GM19240 (cell line): ENCODE data around the gene RNF212.
"Not testable (repeated sequence)": the region's sequence is repeated elsewhere in the genome, so short reads cannot be mapped to it uniquely, and the experiment has no call there.

Experiments used
- DNase-seq: peaks from one replicate; pipeline ENCODE4 v3.0.0; 2011; ENCODE audit warnings: low spot score; ENCODE audit not compliant: insufficient read length

Gene RNF212, protein sequence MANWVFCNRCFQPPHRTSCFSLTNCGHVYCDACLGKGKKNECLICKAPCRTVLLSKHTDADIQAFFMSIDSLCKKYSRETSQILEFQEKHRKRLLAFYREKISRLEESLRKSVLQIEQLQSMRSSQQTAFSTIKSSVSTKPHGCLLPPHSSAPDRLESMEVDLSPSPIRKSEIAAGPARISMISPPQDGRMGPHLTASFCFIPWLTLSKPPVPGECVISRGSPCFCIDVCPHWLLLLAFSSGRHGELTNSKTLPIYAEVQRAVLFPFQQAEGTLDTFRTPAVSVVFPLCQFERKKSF

GRCh38 chr4:1113311-1114009, at the start of gene RNF212:
Gene RNF212 (minus strand): TSS chr4:1113564. CDS start chr4:1113464, 100 bp downstream.
- DNase-seq: no peak

- no peak for DNase-seq
These were observed 47.0 kb upstream of the RNF212 start for GRCh38 chr4:1160351-1160750.

GRCh38 chr4:1156069-1156468, 42.7 kb upstream of the RNF212 start:
- no peak for DNase-seq

DNA sequence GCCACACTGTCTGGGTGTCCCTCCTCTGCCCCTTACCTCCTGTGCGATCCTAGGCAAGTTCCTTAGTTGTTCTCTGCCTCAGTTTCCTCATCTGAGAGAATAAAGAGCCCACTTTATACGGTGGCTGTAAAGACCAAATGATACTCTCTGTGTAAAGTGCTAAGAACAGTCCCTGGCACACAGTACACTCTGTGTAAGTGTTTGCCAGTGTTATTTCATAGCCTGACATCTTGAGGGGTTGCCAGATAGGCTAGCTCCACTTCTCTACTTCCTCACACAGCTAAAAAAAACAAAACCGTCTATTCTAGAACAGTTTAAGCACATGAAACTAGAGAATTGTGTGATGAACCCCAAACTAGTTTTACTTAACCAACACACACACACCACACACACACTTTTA, 42.0 kb upstream of the RNF212 start:
- DNase-seq: no peak

DNA sequence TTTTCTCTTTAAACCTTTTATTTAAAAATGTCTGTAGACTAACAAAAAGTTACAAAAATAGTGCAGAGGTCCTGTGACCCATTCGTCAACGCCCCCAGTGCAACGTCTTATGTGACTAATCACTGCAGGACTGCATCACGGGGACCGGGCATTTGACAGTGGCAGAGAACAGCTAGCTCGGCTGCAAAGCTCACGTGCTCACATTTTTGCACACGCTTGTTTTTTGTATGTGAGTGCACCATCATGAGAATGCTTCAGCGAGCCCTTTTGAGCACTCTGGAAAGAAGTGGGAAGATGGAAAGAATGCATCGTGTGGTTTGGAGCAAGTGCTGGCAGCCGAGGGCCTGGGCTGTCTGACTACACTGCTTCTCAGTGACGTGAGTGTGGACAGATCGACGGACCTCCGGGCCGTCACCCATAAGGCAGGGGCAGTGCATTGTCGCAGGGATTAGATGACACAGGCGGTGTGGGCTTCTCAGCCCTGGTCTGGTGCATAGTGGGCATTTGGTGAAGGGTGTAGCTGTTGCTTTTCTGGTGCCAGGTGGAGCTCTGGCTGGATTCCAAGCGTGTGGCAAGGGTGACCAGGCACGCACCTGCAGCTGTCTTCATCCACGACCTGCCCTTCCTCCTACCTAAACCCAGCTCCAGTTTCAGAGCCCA, 41.3 kb upstream of the RNF212 start:
- DNase-seq: no peak

DNA sequence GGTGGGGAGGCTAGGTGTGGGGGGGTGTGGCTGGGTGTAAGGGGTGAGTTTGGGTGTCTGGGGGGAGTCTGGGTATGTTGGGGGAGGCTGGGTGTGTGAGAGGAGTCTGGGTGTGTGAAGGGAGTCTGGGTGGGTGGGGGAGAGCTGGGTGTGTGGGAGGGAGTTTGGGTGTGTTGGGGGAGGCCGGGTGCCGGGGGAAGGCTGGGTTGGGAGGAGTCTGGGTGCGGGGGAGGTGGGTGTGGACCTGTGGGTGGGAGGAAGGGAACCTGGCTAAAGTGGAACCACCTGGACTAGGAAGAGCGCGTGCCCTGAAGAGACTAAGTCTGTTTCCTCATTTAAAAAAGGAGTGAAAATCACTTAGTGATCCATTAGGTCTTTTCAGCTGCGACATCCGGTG, 40.8 kb upstream of the RNF212 start:
- no peak for DNase-seq

GRCh38 chr4:1153567-1154090, 40.3 kb upstream of the RNF212 start:
- no peak for DNase-seq

- no peak for DNase-seq
These were observed 38.9 kb upstream of the RNF212 start for GRCh38 chr4:1152290-1152689.

DNA sequence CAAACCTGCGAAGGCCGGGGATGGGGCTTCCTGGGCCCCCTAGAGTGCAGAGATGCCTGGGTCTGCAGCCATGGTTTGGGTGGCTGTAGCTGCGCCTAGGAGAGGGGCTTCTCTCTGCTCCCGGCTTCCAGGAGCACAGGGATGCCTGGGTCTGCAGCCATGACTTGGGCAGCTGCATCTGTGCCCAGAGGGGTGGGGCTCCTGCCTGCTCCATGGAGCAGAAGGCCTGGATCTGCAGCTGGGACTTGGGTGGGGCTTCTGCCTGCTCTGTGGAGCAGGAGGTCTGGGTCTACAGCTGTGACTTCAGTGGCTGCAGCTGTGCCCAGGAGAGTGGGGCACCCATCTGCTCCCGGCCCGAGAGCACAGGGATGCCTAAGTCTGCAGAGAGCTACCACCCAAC, 38.2 kb upstream of the RNF212 start:
- DNase-seq: no peak

- no peak for DNase-seq
These were observed 37.5 kb upstream of the RNF212 start for GRCh38 chr4:1150875-1151274.

DNA sequence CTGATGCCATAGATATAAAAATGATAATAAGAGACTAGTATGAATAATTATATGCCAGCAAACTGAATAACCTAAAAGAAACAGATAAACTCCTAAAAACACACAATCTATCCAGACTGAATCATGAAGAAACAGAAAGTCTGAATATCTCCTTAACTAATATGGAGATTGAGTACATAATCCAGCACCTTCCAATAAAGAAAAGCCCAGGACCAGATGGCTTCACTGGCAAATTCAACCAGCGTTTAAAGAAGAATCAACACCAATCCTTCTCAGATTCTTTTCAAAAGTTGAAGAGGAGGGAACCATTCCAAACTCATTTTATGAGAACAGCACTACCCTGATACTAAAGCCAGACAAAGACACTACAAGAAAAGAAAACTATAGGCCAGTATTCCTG, 26.5 kb upstream of the RNF212 start:
- no peak for DNase-seq

- no peak for DNase-seq
These were observed 24.5 kb upstream of the RNF212 start for GRCh38 chr4:1137850-1138249.

DNA sequence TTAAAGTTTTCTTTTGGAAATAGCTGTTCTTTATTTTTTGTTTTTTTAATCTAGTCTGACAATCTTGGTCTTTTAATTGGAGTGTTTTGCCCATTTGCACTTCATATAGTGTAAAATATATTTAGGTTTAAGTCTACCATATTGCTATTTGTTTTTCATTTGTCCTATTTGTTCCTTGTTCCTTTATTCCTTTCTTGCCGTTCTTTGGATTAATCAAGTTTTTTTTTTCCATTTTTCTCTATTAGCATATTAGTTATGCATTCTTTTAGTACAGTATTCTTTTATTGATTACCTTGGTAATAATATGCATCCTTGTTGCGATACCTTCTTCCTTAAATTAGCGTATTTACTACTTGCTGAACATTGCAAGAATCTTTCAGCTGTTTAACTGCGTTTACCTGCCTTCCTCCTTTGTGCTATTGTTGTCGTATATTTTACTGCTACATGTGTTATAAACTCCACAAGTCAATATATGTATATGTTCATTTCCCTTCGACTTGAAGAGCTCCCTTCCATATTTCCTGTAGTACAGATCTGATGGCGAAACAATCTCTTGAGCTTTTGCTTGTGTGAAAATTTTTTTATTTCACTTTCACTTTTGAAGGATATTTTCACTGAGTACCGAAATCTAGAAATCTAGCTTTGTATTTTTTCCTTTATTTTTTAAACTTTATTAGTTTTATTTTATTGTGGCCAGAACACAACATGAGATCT, 23.9 kb upstream of the RNF212 start:
- no peak for DNase-seq

DNA sequence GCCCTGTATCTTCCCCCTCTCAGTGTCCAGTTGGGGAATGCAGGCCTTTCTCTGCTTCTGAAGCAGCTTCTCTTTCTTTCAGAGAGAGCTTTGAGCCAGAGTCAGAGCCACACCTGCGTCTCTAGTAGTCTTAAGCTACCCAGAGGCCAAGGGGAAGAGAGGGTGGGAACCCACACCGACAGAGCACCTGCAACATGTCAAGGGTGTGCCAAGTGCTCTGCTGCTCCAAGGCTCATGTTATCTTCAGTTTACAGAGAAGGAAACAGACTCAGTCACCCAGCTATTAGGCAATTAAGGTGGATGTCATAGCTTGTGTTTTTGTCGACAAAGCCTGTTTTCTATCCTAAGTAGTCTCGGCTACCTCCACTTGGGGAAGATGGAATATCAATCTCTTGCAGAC, 22.7 kb upstream of the RNF212 start:
- no peak for DNase-seq

DNA sequence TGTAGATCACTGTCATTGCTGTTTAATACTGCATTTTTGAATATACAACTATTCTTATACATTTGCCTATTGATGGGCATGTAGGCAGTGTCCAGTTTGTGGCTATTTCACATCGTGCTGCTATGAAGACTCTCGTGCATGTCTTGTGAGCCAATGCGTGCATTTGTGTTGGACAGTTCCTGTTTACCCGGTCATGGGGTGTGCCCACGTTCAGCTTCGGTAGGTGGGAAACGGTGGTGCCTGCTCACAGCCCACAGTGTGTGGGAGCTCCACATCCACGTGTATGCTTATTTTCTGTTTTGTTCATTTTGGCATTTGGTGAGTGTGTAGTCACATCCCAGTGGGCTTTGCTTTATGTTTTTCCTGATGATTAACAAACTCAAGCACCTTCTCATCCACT, 19.7 kb upstream of the RNF212 start:
- DNase-seq: no peak

GRCh38 chr4:1130316-1131186, 17.2 kb upstream of the RNF212 start:
- peak; percentile 41 for DNase-seq

DNA sequence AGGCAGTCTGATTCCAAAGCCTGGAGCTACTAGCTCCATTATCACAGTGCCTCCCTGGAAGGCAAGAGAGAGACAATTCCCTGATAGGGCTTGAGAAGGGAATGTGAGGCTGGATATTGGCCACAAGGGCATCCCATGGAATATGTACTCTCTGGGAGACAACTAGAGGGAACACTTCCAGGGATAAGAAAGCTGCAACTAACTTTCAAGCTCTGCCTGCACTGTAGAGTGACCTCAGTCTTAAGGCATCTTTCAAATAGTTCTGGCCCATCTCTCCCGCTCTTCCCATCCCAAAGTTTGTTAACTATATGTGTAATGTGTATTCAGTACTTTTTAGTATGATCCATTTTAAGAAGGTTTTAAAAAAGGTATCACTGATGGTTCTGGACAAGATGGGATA, 13.1 kb upstream of the RNF212 start:
- DNase-seq: no peak

GRCh38 chr4:1125466-1125865, 12.1 kb upstream of the RNF212 start:
- DNase-seq: not testable (repeated sequence)

- no peak for DNase-seq
These were observed 11.5 kb upstream of the RNF212 start for GRCh38 chr4:1124818-1125217.

- DNase-seq: no peak
These were observed 9.1 kb upstream of the RNF212 start for GRCh38 chr4:1122505-1122904.

GRCh38 chr4:1116838-1117237, 3.5 kb upstream of the RNF212 start:
- DNase-seq: no peak
